Left lobe of liver (tissue), 2 donors: ENCODE results near the gene DAB2. TPM values are rescaled to one million over a fixed set of nuclear protein-coding genes. Genes with fewer than 3 reads are reported as not detected.

Source experiments
- ATAC-seq: fragments of 200-7000 bp; cut with Tn5 transposase; one replicate; pipeline ENCODE4 v1.9.1; 2020; ENCODE audit warnings: mild to moderate bottlenecking, moderate library complexity
- DNase-seq: peaks from one replicate; pipeline ENCODE4 v3.0.0-alpha.2; 2020; ENCODE audit warnings: low spot score
- total RNA-seq: library from RNA; stranded (reverse); gene quantifications from one replicate; pipeline ENCODE4 v1.2.1, GENCODE V29; 2021
- donor health status: DM: no; HTN: no; CAD: no; lungs with moderate emphysema.
- donor health status: DM: no; HTN: yes; CAD: no.

Gene DAB2
- total RNA-seq, 1 donor from 2014 or later: 7.6 TPM

DNA sequence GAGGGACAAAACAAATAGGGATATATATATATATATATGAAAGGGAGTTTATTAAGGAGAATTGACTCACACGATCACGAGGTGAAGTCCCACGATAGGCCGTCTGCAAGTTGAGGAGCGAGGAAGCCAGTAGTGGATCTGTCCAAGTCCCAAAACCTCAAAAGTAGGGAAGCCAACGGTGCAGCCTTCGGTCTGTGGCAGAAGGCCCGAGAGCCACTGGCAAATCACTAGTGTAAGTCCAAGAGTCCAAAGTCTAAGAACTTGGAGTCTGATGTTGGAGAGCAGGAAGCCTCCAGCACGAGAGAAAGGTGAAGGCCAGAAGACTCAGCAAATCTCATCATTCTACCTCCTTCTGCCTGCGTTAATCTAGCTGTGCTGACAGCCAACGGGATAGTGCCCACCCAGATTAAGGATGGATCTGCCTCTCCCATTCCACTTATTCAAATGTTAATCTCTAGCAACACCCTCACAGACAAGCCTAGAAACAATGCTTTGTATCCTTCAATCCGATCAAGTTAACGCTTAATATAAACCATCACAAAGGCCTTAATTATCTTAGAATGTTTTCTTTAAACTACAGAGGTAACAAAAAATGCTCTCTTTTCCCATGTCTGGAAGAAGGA, 23.8 kb upstream of the DAB2 start:
- ATAC-seq: peak; percentile 21
- no peak for DNase-seq

DNA sequence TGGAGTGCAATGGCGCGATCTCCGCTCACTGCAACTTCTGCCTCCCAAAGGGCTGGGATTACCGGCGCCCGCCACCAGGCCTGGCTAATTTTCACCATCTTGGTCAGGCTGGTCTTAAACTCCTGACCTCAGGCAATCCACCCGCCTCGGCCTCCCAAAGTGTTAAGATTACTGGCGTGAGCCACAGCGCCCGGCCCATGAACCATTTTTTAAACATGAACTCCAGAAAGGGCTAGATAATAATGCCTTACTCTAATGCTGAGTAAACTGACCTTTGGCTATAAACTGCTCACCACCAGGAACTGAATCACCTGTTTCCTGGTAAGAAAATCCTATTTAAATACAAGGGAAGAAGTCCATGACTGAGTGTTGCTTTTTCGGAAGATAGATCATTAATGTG, 23.2 kb upstream of the DAB2 start:
- ATAC-seq (no peak), DNase-seq (no peak)

DNA sequence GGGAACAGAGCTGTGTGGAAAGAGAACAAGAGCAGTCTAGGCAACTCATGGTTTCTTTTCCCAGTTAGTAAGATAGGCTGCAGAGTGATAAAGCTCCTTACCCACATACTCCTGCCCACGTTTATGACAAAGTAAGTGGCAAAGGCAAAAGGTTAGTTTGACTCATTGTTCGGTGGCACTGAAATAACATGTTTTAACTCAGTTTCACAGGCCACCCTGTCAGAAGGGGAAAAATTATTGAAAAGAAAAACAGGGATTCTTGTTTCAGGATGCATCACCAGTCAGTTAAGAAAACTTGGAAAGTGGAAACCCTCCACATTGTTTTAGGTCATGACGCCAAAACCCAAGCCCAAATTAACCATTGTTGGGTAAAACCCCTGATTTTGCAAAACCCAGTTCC, 22.3 kb upstream of the DAB2 start:
- ATAC-seq (no peak), DNase-seq (no peak)

- DNase-seq: no peak
- no peak for ATAC-seq
Measured at GRCh38 chr5:39446231-39446630, 21.5 kb upstream of the DAB2 start.

DNA sequence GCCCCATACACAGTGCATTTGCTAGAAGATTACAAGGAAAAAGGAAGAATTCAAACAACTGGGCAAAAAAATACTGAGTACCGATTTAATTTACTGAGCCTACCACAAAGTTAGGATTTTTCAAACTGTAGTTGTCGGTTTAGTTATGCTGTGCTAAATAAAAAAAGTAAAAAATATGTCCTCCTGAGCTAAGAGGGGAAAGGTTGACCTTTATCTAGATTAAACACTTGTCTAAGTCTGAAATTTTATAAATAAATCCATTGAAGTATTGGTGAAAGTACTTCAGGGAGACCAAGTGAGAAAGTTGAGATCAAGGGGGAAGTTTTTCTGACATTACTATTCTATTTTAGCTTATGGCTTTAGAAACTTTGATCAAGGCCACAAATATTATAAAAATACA, 19.1 kb upstream of the DAB2 start:
- ATAC-seq: no peak

GRCh38 chr5:39442991-39443390, 18.2 kb upstream of the DAB2 start:
- no peak for ATAC-seq
- no peak for DNase-seq

More for the DNA sequence above, 19.1 kb upstream of the DAB2 start:
- DNase-seq: no peak

DNA sequence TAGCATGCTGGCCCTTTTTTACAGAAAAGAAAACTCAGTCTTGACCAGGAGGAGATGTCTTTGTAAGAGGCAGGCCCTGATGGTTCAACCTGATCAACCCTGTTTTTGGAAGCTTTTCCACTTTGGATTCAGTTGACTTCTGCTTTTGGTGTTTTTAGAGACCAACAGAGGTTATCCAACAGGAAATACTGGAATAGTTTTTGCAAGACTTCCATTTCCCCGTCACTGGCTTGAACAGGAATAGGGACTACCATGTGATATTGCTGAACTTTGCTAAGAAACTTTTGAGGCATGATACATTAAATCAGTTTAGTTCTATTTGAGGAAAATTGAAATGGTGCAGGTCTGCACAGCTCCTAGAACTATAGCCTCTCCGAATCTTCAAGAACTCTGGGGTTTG, 17.1 kb upstream of the DAB2 start:
- no peak for ATAC-seq

DNA sequence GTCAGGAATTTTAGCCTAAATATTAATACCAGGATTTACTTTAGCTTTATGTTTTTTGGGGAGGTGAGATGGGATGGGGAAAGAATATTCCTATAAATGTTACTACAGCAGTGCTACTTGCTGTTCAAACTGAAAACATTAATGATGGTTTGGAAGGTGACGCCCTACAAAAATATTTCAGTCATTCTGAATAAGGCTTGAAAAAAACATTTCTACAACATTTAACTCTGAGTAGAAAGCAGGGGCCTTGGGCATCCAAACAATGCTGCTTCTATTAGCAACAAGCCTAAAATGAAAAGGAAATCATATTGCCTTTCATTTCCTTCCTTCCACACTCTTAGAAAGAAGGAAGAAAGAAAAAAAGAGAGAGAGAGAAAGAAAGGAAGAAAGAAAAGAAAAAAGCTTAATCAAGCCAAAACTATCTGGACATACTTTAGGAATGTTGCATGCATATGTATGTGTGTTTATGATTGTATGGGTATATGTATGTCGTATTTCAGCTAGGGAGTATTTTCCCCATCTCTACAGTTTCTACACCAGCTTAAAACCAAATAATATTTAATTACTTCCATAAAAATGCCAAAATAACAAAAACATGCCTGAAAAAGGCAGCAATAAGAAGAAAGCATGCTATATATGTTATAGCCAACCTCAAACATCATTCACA, 16.3 kb upstream of the DAB2 start:
- DNase-seq: no peak
- ATAC-seq: no peak

More for the DNA sequence above, 17.1 kb upstream of the DAB2 start:
- no peak for DNase-seq

DNA sequence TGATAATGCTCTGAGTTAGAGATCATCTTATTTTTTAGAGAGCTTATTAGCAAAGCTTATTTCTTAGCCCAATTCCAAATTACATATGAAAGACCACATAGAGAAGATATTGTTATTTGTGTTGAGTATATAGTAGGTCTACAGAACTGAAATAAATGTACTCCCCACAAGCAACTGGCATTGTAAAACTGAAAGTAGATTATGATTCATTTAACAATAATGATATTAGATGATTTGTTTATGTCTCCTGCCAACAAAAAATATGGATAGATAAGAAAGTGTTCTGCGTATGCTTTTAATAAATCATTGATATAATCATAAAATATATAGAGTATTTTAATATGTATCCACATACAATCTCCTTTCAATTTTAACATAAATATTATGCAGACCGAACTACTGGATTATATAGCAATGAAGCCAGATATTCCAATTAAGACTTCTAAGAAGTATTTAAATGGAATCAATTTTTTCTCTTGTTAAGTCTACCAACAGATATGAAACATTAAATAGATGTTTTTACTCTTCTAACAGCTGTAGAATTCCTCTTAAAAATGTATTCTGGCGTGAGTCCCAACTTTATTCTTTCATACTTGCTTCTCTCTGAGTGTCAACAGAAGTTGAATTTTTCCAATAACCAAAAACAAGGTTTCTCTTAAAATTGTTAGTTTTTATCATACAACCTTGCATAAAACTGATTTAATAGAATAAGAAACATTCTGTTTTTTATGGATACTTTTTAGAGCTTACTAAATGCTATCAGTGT, 15.6 kb upstream of the DAB2 start:
- ATAC-seq (no peak), DNase-seq (no peak)

GRCh38 chr5:39439582-39440162, 14.9 kb upstream of the DAB2 start:
- ATAC-seq (no peak), DNase-seq (no peak)

DNA sequence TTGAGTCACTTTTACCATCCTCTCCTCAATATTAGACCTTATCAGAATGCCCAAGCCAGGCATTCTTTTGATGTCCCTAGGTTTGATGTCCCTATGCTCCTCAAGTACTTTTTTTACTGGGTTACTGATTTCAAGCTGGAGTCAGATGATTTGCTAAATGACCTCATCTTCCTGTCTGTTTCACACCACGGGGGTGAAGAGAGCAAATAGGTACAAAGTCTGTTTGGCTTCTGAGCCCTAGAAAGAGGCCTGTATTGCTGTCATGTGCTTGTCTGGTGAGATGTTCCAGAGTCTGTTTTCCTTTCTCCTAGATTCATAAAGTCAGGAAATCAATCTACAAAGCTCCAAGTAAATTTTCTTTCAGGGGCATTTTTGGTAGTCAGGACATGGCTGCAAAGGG, 12.7 kb upstream of the DAB2 start:
- ATAC-seq: peak; percentile 97

DNA sequence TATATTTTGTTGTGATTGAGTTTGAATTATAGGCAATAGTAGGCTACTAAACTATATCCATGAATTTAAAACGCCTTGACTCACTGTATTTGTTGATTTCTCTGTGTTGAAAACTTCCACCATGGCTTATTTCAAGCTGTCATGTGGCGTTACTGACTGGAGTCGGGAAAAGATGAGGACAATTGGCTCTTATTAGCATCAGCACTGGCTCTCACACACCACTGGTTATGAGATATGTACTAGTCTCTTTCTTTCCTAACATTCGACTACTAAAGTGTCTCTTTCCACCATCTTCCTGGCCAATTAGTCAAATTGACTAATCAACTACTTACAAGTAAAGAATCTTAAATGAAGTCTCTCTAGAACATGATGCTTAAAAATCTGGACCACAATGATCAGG, 9.1 kb upstream of the DAB2 start:
- DNase-seq (no peak), ATAC-seq (no peak)

More for the DNA sequence above, 12.7 kb upstream of the DAB2 start:
- DNase-seq: peak; percentile 62

DNA sequence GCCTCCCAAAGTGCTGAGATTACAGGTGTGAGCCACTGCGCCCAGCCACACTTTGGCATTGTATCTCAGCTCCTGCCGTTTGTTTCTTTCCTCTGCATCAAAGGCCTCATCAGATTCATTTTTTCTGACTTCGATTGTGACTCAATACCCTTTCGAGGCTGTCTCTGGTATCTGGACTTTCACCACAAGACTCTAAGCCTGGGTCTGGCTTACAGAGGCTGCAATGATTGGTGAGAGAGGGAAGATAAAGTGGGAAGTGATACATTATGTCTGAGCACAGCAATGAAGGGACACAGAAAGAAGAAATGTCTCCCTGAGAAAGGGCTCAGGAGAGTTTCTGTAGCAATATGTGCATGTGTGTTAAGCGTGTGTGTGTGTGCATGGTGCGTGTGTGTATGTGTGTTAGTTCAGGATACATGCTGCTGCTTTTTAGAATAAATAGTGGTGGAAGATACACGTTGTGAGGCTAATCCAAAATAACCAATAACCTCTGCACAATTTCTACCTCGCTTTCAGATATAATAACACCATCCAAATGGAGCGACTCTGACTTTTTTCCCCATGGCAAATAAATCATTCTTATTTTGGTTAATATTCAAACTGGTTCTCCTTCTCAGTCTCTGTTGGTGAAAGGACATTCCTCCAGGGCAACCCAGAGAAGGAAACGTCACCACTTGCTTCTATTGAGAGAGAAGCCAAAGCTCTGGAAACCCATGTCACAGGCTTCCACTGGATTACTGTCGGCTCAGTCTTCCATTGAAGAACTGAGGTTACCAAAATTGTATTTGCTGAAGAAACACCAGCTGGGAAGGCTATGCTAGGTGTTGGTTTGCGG, 8.1 kb upstream of the DAB2 start:
- ATAC-seq: no peak
- no peak for DNase-seq

GRCh38 chr5:39430461-39430860, 5.7 kb upstream of the DAB2 start:
- no peak for DNase-seq

GRCh38 chr5:39428640-39429039, 3.9 kb upstream of the DAB2 start:
- no peak for DNase-seq
- ATAC-seq: no peak

More at GRCh38 chr5:39430461-39430860, 5.7 kb upstream of the DAB2 start:
- ATAC-seq: no peak

DNA sequence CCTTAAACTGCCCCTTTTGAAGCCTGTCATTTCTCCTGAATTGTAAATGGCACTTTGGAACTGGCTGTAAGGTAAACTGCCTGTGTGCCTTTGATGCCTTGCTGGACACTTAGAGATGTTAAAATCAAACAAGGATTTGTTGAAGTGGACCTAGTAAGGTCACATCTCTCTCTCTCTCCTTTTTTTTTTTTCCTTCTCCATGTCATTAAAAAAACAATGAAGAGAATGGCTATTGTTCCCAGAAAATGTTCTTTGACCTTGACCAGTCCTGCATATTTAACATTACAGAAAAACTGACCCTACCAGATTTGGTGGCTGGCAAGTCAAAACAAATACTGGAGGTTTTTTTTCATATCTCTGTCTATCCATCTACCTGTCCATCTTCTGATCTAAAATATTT, 2.9 kb upstream of the DAB2 start:
- DNase-seq (no peak), ATAC-seq (no peak)

DNA sequence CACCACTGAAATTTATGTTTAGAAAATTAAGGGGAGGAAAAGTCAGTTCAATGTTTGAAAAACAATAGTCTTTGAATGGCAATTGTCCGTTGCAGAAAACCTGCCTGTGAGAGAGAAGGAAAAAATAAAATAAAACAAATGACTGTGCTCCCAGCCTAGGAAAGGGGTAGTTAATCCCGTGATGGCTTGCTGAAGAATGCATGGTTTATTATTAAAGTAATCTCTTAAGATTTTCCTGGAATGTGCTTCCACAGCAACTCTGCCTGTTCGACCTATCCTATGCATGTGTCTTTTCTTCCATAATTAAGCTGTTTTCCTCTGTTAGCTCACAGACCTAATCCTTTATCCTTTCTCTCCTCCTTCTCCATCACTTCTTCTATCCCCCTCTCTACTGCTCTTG, 2.4 kb upstream of the DAB2 start:
- ATAC-seq (no peak), DNase-seq (no peak)

DNA sequence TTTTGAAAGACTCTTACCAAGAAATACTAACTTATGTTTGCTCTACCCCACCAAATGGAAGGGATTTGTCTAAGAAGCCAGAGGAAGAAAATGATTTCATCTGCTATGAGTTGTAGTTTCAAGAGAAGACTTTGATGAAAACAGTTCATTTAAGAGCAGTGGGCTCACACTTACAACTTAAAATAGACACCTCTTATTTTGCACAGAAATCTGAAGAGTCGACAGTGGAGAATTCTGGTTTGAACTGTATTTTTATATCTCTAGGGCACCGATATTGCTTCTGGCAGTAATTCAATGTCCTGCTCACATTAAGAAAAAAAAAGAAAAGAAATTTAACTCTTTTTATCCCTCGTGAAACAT, 1.9 kb upstream of the DAB2 start:
- DNase-seq (no peak), ATAC-seq (no peak)

GRCh38 chr5:39426051-39426745, 1.4 kb upstream of the DAB2 start:
- DNase-seq (no peak), ATAC-seq (no peak)

DNA sequence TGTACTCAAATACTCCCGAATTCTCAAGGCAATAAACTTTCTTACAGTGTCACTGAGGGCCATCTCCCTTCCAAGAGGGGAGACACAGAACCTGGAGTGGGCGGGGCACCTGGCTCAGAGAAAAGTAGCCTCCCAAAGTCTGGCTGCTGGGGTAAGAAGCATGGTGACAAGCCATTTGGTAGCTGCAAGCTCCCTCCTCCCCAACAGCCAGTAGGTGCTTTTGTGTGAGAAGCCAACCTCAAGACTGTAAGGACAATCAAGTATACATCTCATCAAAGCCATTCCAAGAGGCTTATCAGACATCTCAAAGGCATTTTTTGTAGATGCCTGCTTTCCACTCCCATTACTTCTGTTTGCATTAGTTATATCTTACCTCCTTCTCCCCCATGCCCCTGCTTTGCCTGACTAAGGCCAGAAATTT, 1.4 kb downstream of the DAB2 start:
- DNase-seq (no peak), ATAC-seq (no peak)
